Measurements from ENCODE around the gene ARL8B. TPM values are rescaled to one million over a fixed set of nuclear protein-coding genes. Genes with fewer than 3 reads are reported as not detected.

ARL8B gene
- total RNA-seq, 1 donor from 2014 or later = 69.2 TPM

GRCh38 chr3:5197470-5198312 lies 75.6 kb downstream of the ARL8B start:
- DNase-seq (ENCODE audit: low read depth) = no peak
- Histone ChIP-seq H3K27me3 (ENCODE audit: control insufficient read depth, insufficient read depth, low read length) (no peaks in the 10 kb centered on the region), H3K4me3 (ENCODE audit: low read depth, low read length) (no peak overlapping the region), H3K36me3 (ENCODE audit: control insufficient read depth, insufficient read depth, low read length) (peaks cover 1% of the 10 kb centered on the region)
- TF ChIP-seq CTCF (IDR thresholded peaks at IDR 0.05; ENCODE audit: insufficient read depth, low read length, poor library complexity, severe bottlenecking) = no peak

DNA sequence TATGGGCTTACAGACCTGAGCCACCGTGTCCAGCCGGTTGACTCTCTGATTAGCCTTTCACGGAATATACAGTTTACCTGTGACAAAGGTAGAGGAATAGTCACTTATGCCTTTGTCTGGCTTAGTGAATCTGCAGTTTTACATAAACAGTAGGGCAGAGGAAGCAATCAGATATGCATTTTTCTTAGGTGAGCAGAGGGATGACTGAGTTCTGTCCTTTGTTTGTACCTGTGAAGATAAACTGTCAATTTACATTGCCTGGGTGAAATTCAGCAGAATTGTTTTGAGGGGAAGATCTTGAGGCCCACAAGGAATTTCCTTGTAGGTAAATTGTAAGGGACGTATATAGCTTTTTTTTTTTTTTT lies 76.2 kb downstream of the ARL8B start:
- no peak for DNase-seq (ENCODE audit: low read depth)
- H3K36me3 ChIP-seq (ENCODE audit: control insufficient read depth, insufficient read depth, low read length) = peaks cover 3% of the 10 kb centered on the region
- TF ChIP-seq CTCF (IDR thresholded peaks at IDR 0.05; ENCODE audit: insufficient read depth, low read length, poor library complexity, severe bottlenecking) = no peak
- H3K27me3 ChIP-seq (ENCODE audit: control insufficient read depth, insufficient read depth, low read length) = no peaks in the 10 kb centered on the region
- no peak overlapping the region for H3K4me3 ChIP-seq (ENCODE audit: low read depth, low read length)

- DNase-seq (ENCODE audit: low read depth) = no peak
- no peak overlapping the region for H3K4me3 ChIP-seq (ENCODE audit: low read depth, low read length)
- peaks cover 3% of the 10 kb centered on the region for H3K36me3 ChIP-seq (ENCODE audit: control insufficient read depth, insufficient read depth, low read length)
- TF ChIP-seq CTCF (IDR thresholded peaks at IDR 0.05; ENCODE audit: insufficient read depth, low read length, poor library complexity, severe bottlenecking) = no peak
- no peaks in the 10 kb centered on the region for H3K27me3 ChIP-seq (ENCODE audit: control insufficient read depth, insufficient read depth, low read length)
Observed at GRCh38 chr3:5198986-5199731, 77.1 kb downstream of the ARL8B start.

DNA sequence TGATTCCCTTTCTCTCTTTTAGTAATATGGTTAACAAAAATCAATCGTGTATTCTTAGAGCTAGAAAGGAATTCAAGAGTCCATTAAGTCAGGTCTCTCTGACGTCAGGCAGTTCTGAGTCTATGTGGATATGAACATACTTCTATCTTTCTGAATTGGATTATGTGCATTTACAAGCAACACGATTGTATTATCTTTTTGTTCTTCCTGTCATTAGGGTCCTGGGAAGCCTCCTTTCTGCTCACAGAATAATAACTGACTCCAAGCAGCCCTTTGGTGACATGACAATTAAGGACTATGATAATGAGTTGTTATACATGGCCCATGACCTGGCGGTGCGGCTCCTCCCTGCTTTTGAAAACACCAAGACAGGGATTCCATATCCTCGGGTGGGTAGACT lies 79.4 kb downstream of the ARL8B start:
- peaks cover 3% of the 10 kb centered on the region for H3K36me3 ChIP-seq (ENCODE audit: control insufficient read depth, insufficient read depth, low read length)
- no peak for DNase-seq (ENCODE audit: low read depth)
- no peaks in the 10 kb centered on the region for H3K27me3 ChIP-seq (ENCODE audit: control insufficient read depth, insufficient read depth, low read length)
- no peak for TF ChIP-seq CTCF (IDR thresholded peaks at IDR 0.05; ENCODE audit: insufficient read depth, low read length, poor library complexity, severe bottlenecking)
- H3K4me3 ChIP-seq (ENCODE audit: low read depth, low read length) = no peak overlapping the region

DNA sequence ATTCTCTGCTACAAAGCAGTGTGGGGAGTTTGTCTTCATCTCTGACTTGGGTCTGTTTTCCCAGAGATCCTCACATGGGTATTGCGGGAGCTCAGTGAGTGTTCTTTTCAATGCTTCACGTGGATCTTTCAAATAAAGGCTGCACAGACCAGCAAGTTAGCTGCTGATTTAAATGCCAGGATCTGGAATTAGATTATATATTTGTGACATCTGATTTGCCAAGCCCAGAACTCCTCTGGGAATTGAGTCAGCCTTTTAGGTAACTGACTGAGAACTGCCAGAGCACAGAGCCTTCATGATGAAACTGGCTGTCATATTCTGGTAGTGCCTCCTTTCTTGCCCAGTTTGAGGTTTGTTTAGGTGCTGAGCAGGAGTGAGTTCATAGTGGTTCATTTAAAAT lies 80.1 kb downstream of the ARL8B start:
- DNase-seq (ENCODE audit: low read depth) = no peak
- no peaks in the 10 kb centered on the region for H3K27me3 ChIP-seq (ENCODE audit: control insufficient read depth, insufficient read depth, low read length)
- H3K4me3 ChIP-seq (ENCODE audit: low read depth, low read length) = no peak overlapping the region
- no peak for TF ChIP-seq CTCF (IDR thresholded peaks at IDR 0.05; ENCODE audit: insufficient read depth, low read length, poor library complexity, severe bottlenecking)
- H3K36me3 ChIP-seq (ENCODE audit: control insufficient read depth, insufficient read depth, low read length) = peaks cover 3% of the 10 kb centered on the region
